ENCODE measurements around the gene ATG2A. TPM values are rescaled to one million over a fixed set of nuclear protein-coding genes. Genes with fewer than 3 reads are reported as not detected.

Gene ATG2A
- total RNA-seq, 3 donors from 2014 or later, result 35.4 to 39.8 (median 36.6) TPM

DNA sequence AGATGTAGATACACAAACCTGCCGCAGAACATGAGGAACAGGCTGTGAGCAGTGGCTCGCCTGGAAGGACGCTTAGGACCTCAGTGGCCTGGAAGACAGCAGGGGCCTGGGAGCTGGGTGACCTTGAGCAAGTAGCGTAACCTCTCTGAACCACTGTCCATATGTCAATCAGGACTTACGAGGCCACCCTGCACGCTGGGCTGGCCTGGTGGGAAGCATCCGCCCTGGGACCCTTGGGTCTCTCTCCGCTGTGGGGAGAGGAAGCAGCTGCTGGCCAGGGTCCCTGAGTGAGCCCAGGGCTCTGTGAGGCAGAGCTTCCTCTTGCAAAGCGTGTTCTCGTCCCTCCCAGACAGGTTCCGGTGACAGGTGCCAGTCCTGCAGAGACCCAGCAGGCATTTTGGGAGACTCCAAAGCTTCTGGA is 24.6 kb downstream of the ATG2A start:
- no peaks in the 10 kb centered on the region for H3K9me3 ChIP-seq
- H3K36me3 ChIP-seq (ENCODE audit: low read depth), result no peaks in the 10 kb centered on the region
- H3K4me3 ChIP-seq, result peak overlapping the region; percentile 72
- TF ChIP-seq, protein P1, sequence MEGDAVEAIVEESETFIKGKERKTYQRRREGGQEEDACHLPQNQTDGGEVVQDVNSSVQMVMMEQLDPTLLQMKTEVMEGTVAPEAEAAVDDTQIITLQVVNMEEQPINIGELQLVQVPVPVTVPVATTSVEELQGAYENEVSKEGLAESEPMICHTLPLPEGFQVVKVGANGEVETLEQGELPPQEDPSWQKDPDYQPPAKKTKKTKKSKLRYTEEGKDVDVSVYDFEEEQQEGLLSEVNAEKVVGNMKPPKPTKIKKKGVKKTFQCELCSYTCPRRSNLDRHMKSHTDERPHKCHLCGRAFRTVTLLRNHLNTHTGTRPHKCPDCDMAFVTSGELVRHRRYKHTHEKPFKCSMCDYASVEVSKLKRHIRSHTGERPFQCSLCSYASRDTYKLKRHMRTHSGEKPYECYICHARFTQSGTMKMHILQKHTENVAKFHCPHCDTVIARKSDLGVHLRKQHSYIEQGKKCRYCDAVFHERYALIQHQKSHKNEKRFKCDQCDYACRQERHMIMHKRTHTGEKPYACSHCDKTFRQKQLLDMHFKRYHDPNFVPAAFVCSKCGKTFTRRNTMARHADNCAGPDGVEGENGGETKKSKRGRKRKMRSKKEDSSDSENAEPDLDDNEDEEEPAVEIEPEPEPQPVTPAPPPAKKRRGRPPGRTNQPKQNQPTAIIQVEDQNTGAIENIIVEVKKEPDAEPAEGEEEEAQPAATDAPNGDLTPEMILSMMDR (IDR thresholded peaks at IDR 0.05), result no peak
- intact Hi-C loops (cut with DNase I, micrococcal nuclease), result loop anchor here (5.0 kb wide), 1 partner anchor 45 kb away; no protein-coding TSS in a partner anchor
- ATAC-seq, result no peak
- peaks cover 16% of the 10 kb centered on the region for H3K4me1 ChIP-seq (ENCODE audit: low read depth)
- DNase-seq, result peak in 1 of 3 donors; percentile 59

DNA sequence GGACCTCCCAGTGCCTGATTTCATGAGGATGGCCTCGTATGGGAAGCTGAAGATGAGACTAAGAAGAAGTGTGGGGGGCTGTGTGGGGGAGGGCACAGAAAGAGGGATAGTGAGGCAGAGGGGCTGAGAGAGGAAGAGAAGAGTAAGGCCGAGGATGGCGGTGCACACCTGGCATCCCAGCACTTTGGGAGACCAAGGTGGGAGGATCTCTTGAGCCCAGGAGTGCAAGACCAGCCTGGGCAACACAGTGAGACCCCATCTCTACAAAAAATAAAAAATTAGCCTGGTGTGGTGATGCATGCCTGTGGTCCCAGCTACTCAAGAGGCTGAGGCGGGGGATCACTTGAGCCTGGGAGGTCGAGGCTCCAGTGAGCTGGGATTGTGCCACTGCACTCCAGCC is 25.1 kb downstream of the ATG2A start:
- intact Hi-C loops (cut with DNase I, micrococcal nuclease), result loop anchor here (5.0 kb wide), 1 partner anchor 45 kb away; no protein-coding TSS in a partner anchor
- ATAC-seq (no peak), DNase-seq (no peak)
- H3K4me3 ChIP-seq, result peak overlapping the region; percentile 72
- no peaks in the 10 kb centered on the region for H3K9me3 ChIP-seq
- H3K4me1 ChIP-seq (ENCODE audit: low read depth), result peaks cover 20% of the 10 kb centered on the region
- no peaks in the 10 kb centered on the region for H3K36me3 ChIP-seq (ENCODE audit: low read depth)
- TF ChIP-seq, protein P1 (IDR thresholded peaks at IDR 0.05), result no peak

DNA sequence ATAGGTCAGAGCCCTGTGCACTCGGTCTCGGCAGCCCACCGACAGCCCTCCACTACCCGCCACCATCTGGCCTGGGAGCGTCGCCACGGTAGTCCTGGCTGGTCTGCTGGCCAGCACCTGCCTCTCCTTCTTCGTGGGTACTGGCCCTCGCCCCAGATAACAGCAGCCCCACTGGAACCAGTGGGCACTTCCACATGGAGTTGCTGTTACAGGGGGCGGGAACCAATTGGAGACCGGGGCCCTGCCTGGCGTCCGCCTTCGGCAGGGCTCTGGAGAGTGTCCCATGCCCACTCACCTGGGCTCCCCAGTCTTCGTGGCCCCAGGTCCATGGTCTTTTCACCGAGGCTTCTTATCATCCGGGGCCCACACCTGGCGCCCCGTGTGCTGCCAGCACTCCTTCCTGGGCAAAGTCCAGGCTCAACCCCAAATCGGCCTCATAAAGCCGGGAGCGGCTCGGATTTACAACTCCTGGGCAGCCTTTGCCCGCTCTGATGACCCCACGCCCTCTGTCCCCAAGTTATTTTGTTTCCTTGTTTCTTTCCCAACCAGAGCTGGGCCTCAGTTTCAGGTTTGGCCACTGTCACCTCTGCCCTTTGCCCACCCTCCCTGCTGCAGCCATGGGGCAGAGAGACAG is 25.7 kb downstream of the ATG2A start:
- intact Hi-C loops (cut with DNase I, micrococcal nuclease), result loop anchor here (5.0 kb wide), 1 partner anchor 44 kb away; no protein-coding TSS in a partner anchor
- no peaks in the 10 kb centered on the region for H3K9me3 ChIP-seq
- H3K4me3 ChIP-seq, result peak overlapping the region; percentile 72
- TF ChIP-seq, protein P1 (IDR thresholded peaks at IDR 0.05), result peak; percentile 9
- ATAC-seq (peak; percentile 43), DNase-seq (peak; percentile 89 to 92 (median 91))
- no peaks in the 10 kb centered on the region for H3K36me3 ChIP-seq (ENCODE audit: low read depth)
- peaks cover 20% of the 10 kb centered on the region for H3K4me1 ChIP-seq (ENCODE audit: low read depth)

GRCh38 chr11:64890522-64890939 is 26.5 kb downstream of the ATG2A start:
- Histone ChIP-seq H3K4me1 (ENCODE audit: low read depth) (peaks cover 20% of the 10 kb centered on the region), H3K4me3 (peak overlapping the region; percentile 72), H3K36me3 (ENCODE audit: low read depth) (no peaks in the 10 kb centered on the region), H3K9me3 (no peaks in the 10 kb centered on the region)
- ATAC-seq (no peak), DNase-seq (no peak)
- intact Hi-C loops (cut with DNase I, micrococcal nuclease), result loop anchor here (5.0 kb wide), 1 partner anchor 43 kb away; no protein-coding TSS in a partner anchor
- TF ChIP-seq, protein P1 (IDR thresholded peaks at IDR 0.05), result no peak

- Histone ChIP-seq H3K36me3 (ENCODE audit: low read depth) (no peaks in the 10 kb centered on the region), H3K9me3 (no peaks in the 10 kb centered on the region), H3K4me3 (no peak overlapping the region), H3K4me1 (ENCODE audit: low read depth) (peaks cover 20% of the 10 kb centered on the region)
- TF ChIP-seq, protein P1 (IDR thresholded peaks at IDR 0.05), result no peak
- ATAC-seq (peak; percentile 42), DNase-seq (peak; percentile 80 to 86 (median 82))
- intact Hi-C loops (cut with DNase I, micrococcal nuclease), result no loop called here
These were observed 28.1 kb downstream of the ATG2A start for GRCh38 chr11:64888729-64889511.
